ENCODE measurements around the gene ZBTB7C. TPM values are rescaled to one million over a fixed set of nuclear protein-coding genes. Genes with fewer than 3 reads are reported as not detected.

Gene ZBTB7C
- total and polyA plus RNA-seq, 2 of the 8 experiments (the other 6 are each of a cell fraction or from before 2014, with no cell fraction given) = 0.15 to 0.45 TPM

DNA sequence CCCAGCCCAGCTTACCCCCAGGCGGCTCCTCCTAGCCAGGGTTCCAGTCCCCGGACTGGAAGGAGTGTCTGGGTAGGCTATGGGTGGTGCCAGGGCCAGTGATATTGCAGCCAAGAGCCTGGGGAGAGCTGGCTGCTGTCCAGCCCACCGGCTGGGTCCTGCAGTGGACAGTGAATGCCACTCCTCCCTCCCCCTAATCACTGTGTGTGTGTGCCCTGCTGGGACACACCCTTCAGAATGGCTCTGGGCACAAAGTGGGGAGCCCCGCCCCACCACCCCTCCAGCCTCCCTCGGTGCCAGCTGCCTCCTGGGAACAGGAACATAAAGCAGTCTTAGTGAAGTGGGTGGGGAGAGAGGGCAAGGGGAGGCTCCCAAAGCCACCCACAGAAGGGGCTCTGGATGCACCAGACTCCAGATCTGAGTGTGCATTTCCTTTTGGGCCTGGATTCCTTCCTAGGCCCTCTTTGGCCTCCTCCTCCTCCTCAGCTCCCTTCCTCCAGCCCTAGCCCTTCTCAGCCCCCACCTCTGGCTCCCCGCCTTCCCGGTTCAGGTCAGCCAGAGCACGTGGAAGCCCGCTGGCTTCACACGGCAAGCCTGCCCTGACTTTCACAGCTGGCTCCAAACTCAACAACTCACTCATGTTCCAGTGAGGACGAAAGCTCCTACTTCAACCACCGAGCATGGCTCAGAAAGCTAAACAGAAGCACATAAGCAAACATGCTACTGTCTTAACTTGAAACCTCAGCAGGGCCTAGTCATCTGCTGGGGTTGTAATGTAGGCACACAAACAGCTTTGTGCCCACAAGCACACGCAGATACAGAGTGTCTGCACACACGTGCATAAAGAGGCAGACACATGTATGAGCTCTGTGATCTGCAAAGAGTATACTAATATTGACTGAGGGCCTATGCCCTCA is 269.5 kb downstream of the ZBTB7C start:
- Histone ChIP-seq H2AFZ (ENCODE audit: low read length) (no peak overlapping the region), H3K79me2 (ENCODE audit: control insufficient read depth in 1 of 2, insufficient read depth in 2 of 2, low read length in 2 of 2) (no peaks in the 10 kb centered on the region), H3K56ac (replicated peaks; ENCODE audit: insufficient read length, low read depth, low read length) (no peak overlapping the region), H4K91ac (replicated peaks; ENCODE audit: insufficient read length, low read length) (no peak overlapping the region), H3K9me3 (ENCODE audit: insufficient read depth in 2 of 2, low read depth in 1 of 2, low read length in 1 of 2) (no peaks in the 10 kb centered on the region), H3K23me2 (ENCODE audit: low read depth, low read length) (peaks cover 12% of the 10 kb centered on the region; the same call in 1 of the 2 replicates), H3K79me1 (ENCODE audit: low read depth, low read length) (no peaks in the 10 kb centered on the region), H2BK120ac (replicated peaks; ENCODE audit: low read depth, low read length) (no peak overlapping the region), H3K27ac (ENCODE audit: low read depth, low read length) (no peak overlapping the region), H3K18ac (ENCODE audit: extremely low read depth, low read length) (no peak overlapping the region), H3K4ac (replicated peaks; ENCODE audit: insufficient read length, low read depth, low read length) (no peak overlapping the region), H4K20me1 (replicated peaks in 1 of 2; ENCODE audit: control insufficient read depth in 1 of 2, insufficient read depth in 2 of 2, low read length in 2 of 2) (no peaks in the 10 kb centered on the region), H2BK12ac (ENCODE audit: low read depth, low read length) (peak overlapping the region; percentile 43; the same call in 1 of the 2 replicates), H2AK5ac (ENCODE audit: low read depth, low read length) (no peak overlapping the region), H3K27me3 (replicated peaks in 1 of 4; ENCODE audit: control insufficient read depth in 3 of 4, extremely low read depth in 1 of 4, insufficient read depth in 3 of 4, low read length in 3 of 4) (peaks cover 11 to 49% (median 37%) of the 10 kb centered on the region in 4 experiments), H3K4me1 (replicated peaks in 1 of 4; ENCODE audit: control insufficient read depth in 3 of 4, insufficient read depth in 4 of 4, low read length in 3 of 4) (peaks cover 9 to 27% (median 20%) of the 10 kb centered on the region in 4 experiments), H3K9ac (replicated peaks in 1 of 4; ENCODE audit: extremely low read depth in 1 of 4, low read depth in 3 of 4, low read length in 3 of 4) (no peak overlapping the region), H3K23ac (ENCODE audit: insufficient read length) (no peak overlapping the region), H4K8ac (ENCODE audit: extremely low read depth, insufficient read depth, low read length) (no peak overlapping the region), H2BK20ac (ENCODE audit: low read length) (no peak overlapping the region), H3K4me3 (ENCODE audit: extremely low read depth in 1 of 4, insufficient read depth in 2 of 4, low read depth in 3 of 4, low read length in 4 of 4) (no peak overlapping the region), H3K36me3 (ENCODE audit: control insufficient read depth in 2 of 4, insufficient read depth in 4 of 4, low read length in 3 of 4) (no peaks in the 10 kb centered on the region; a peak in 1 of 8 replicates), H2BK5ac (ENCODE audit: low read depth, low read length) (no peak overlapping the region), H2BK15ac (ENCODE audit: low read length) (0 out of 2 replicates have a peak overlapping the region, but pooled peaks have one; percentile 2), H4K5ac (ENCODE audit: insufficient read length, low read depth, low read length) (no peak overlapping the region), H3K4me2 (ENCODE audit: insufficient read depth in 1 of 2, low read depth in 2 of 2, low read length in 2 of 2) (no peak overlapping the region), H3K14ac (ENCODE audit: insufficient read length) (no peak overlapping the region)
- CTCF ChIA-PET (ENCODE audit: partially characterized antibody) = interaction anchor here (0.6 to 2.7 kb wide), 18 partner anchors 10 to 307 kb away, joined by 3 to 13 read pairs (median 3); no protein-coding TSS in a partner anchor
- TF ChIP-seq CBX5 (IDR thresholded peaks at IDR 0.05; ENCODE audit: low read depth, low read length) = no peak
- TF ChIP-seq, protein P1, sequence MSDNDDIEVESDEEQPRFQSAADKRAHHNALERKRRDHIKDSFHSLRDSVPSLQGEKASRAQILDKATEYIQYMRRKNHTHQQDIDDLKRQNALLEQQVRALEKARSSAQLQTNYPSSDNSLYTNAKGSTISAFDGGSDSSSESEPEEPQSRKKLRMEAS (IDR thresholded peaks at IDR 0.05) = peak; percentile 25; the same call in 1 of the 2 replicates
- POLR2A ChIA-PET (ENCODE audit: partially characterized antibody) = interaction anchor here (1.2 kb wide), 1 partner anchor 10 kb away, joined by 3 read pairs; no protein-coding TSS in a partner anchor
- FAIRE-seq (no peak), DNase-seq (ENCODE audit: low read depth in 1 of 2, low spot score in 2 of 2) (no peak)
- 83% methylated on average over 12 of the region's 14 CpGs; no CpG with 5 or more reads in 1 of the 2 experiments for WGBS, 2 experiments (ENCODE audit: extremely low coverage in 1 of 2, insufficient coverage in 1 of 2, insufficient read length in 1 of 2, insufficient replicate concordance in 2 of 2, low coverage in 1 of 2, low lambda C conversion rate in 2 of 2, missing lambda C conversion rate in 1 of 2)
